ENCODE results near the gene RNF144A. TPM values are rescaled to one million over a fixed set of nuclear protein-coding genes. Genes with fewer than 3 reads are reported as not detected.

Gene RNF144A
- total RNA-seq, 1 experiment from 2014 or later, result 13.6 TPM

- no peak for TF ChIP-seq SMAD3 (CRISPR knock-in tag; IDR thresholded peaks at IDR 0.05; ENCODE audit: borderline replicate concordance)
- TF ChIP-seq SP1 (CRISPR knock-in tag; conservative IDR thresholded peaks at IDR 0.05), result no peak
Measured at GRCh38 chr2:6993936-6994335, 76.7 kb downstream of the RNF144A start (continued).

GRCh38 chr2:6994536-6995128, 77.4 kb downstream of the RNF144A start:
- H3K4me3 Mint-ChIP-seq, result no peak overlapping the region
- H3K4me1 Mint-ChIP-seq, result peaks cover 10% of the 10 kb centered on the region
- no peak for DNase-seq (ENCODE audit: low spot score)
- ChIA-PET CTCF (interaction anchor here (0.8 kb wide), 1 partner anchor 57 kb away, joined by 3 read pairs; no protein-coding TSS in a partner anchor), POLR2A (no interaction called here)
- H3K9me3 Mint-ChIP-seq, result peaks cover 14% of the 10 kb centered on the region
- TF ChIP-seq FOXP4 (CRISPR knock-in tag; IDR thresholded peaks at IDR 0.05) (no peak), ATF3 (CRISPR knock-in tag; conservative IDR thresholded peaks at IDR 0.05) (no peak), FOXK1 (CRISPR knock-in tag; IDR thresholded peaks at IDR 0.05) (no peak), ZNF532 (CRISPR knock-in tag; IDR thresholded peaks at IDR 0.05; ENCODE audit: borderline replicate concordance) (no peak), FOXP1 (CRISPR knock-in tag; IDR thresholded peaks at IDR 0.05; ENCODE audit: borderline replicate concordance) (no peak), SMAD4 (CRISPR knock-in tag; IDR thresholded peaks at IDR 0.05) (no peak), EMX1 (CRISPR knock-in tag; IDR thresholded peaks at IDR 0.05) (no peak), SMAD3 (CRISPR knock-in tag; IDR thresholded peaks at IDR 0.05; ENCODE audit: borderline replicate concordance) (no peak), NFYB (CRISPR knock-in tag; conservative IDR thresholded peaks at IDR 0.05; ENCODE audit: low read depth) (no peak), ZNF423 (CRISPR knock-in tag; IDR thresholded peaks at IDR 0.05) (no peak), IRF2 (CRISPR knock-in tag; IDR thresholded peaks at IDR 0.05; ENCODE audit: borderline replicate concordance, low read depth) (no peak), MAX (CRISPR knock-in tag; IDR thresholded peaks at IDR 0.05) (no peak), NR2C2 (CRISPR knock-in tag; IDR thresholded peaks at IDR 0.05) (no peak), HMGXB4 (CRISPR knock-in tag; IDR thresholded peaks at IDR 0.05) (no peak), TP53 (CRISPR knock-in tag; IDR thresholded peaks at IDR 0.05) (no peak)
- TF ChIP-seq, protein P1, sequence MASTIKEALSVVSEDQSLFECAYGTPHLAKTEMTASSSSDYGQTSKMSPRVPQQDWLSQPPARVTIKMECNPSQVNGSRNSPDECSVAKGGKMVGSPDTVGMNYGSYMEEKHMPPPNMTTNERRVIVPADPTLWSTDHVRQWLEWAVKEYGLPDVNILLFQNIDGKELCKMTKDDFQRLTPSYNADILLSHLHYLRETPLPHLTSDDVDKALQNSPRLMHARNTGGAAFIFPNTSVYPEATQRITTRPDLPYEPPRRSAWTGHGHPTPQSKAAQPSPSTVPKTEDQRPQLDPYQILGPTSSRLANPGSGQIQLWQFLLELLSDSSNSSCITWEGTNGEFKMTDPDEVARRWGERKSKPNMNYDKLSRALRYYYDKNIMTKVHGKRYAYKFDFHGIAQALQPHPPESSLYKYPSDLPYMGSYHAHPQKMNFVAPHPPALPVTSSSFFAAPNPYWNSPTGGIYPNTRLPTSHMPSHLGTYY (CRISPR knock-in tag; IDR thresholded peaks at IDR 0.05), result no peak
- TF ChIP-seq, protein P2, sequence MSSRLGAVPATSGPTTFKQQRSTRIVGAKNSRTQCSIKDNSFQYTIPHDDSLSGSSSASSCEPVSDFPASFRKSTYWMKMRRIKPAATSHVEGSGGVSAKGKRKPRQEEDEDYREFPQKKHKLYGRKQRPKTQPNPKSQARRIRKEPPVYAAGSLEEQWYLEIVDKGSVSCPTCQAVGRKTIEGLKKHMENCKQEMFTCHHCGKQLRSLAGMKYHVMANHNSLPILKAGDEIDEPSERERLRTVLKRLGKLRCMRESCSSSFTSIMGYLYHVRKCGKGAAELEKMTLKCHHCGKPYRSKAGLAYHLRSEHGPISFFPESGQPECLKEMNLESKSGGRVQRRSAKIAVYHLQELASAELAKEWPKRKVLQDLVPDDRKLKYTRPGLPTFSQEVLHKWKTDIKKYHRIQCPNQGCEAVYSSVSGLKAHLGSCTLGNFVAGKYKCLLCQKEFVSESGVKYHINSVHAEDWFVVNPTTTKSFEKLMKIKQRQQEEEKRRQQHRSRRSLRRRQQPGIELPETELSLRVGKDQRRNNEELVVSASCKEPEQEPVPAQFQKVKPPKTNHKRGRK (CRISPR knock-in tag; IDR thresholded peaks at IDR 0.05; ENCODE audit: borderline replicate concordance), result no peak
- ATAC-seq, result no peak
- H3K27ac Mint-ChIP-seq, result no peak overlapping the region
- H3K27me3 Mint-ChIP-seq (ENCODE audit: low read depth), result no peaks in the 10 kb centered on the region
- peaks cover 6% of the 10 kb centered on the region for H3K36me3 Mint-ChIP-seq
